GM11168 (cell line): ENCODE measurements around the gene BUD13.

Experiments used
- in situ Hi-C: fragments of 300-500 bp; cut with MboI; formaldehyde crosslinking; loops from one replicate; pipeline ENCODE4 v1.12.0; 2022; ENCODE audit warnings: low sequenced_read_pairs; ENCODE audit not compliant: unreplicated experiment

The BUD13 gene

GRCh38 chr11:116725434-116726221 lies 47.2 kb downstream of the BUD13 start:
- in situ Hi-C loops: no loop called here

GRCh38 chr11:116724813-116725212 lies 48.0 kb downstream of the BUD13 start:
- in situ Hi-C loops: no loop called here

GRCh38 chr11:116723511-116723910 lies 49.3 kb downstream of the BUD13 start:
- in situ Hi-C loops: no loop called here

- in situ Hi-C loops: no loop called here
These were observed 50.8 kb downstream of the BUD13 start for GRCh38 chr11:116721988-116722387.

GRCh38 chr11:116720895-116721294 lies 51.9 kb downstream of the BUD13 start:
- in situ Hi-C loops: no loop called here

GRCh38 chr11:116718955-116719501 lies 53.8 kb downstream of the BUD13 start:
- in situ Hi-C loops: no loop called here

- in situ Hi-C loops: no loop called here
These were observed 56.2 kb downstream of the BUD13 start for GRCh38 chr11:116716621-116717020.

GRCh38 chr11:116715383-116715782 lies 57.4 kb downstream of the BUD13 start:
- in situ Hi-C loops: no loop called here

- in situ Hi-C loops: no loop called here
These were observed 57.9 kb downstream of the BUD13 start for GRCh38 chr11:116714902-116715301.

GRCh38 chr11:116712428-116712827 lies 60.4 kb downstream of the BUD13 start:
- in situ Hi-C loops: no loop called here

GRCh38 chr11:116710762-116711161 lies 62.0 kb downstream of the BUD13 start:
- in situ Hi-C loops: no loop called here

- in situ Hi-C loops: no loop called here
These were observed 62.6 kb downstream of the BUD13 start for GRCh38 chr11:116710001-116710674.

GRCh38 chr11:116707746-116708145 lies 65.0 kb downstream of the BUD13 start:
- in situ Hi-C loops: no loop called here

- in situ Hi-C loops: no loop called here
These were observed 65.6 kb downstream of the BUD13 start for GRCh38 chr11:116707161-116707629.

GRCh38 chr11:116703421-116703820 lies 69.4 kb downstream of the BUD13 start:
- in situ Hi-C loops: no loop called here

GRCh38 chr11:116702772-116703385 lies 69.9 kb downstream of the BUD13 start:
- in situ Hi-C loops: no loop called here

- in situ Hi-C loops: no loop called here
These were observed 70.9 kb downstream of the BUD13 start for GRCh38 chr11:116701876-116702275.

- in situ Hi-C loops: no loop called here
These were observed 71.4 kb downstream of the BUD13 start for GRCh38 chr11:116701297-116701801.

GRCh38 chr11:116700586-116701220 lies 72.1 kb downstream of the BUD13 start:
- in situ Hi-C loops: no loop called here
